H9 (cell line): ENCODE measurements around the gene GJB2. TPM values are rescaled to one million over a fixed set of nuclear protein-coding genes. Genes with fewer than 3 reads are reported as not detected.

Source experiments
- DNase-seq: peaks from one replicate; pipeline ENCODE4 v3.0.0-alpha.2; 2017
- H2AFZ ChIP-seq: one replicate; pipeline ENCODE4 v1.6.1; 2013; ENCODE audit warnings: mild to moderate bottlenecking, low read length, control low read depth, moderate library complexity
- H2AK5ac ChIP-seq: 2 replicates; pipeline ENCODE4 v1.6.1; 2013; ENCODE audit warnings: low read length, control low read depth, mixed read lengths; ENCODE audit not compliant: insufficient read length
- H2BK120ac ChIP-seq: one replicate; pipeline ENCODE4 v1.6.1; 2013; ENCODE audit warnings: low read depth, mild to moderate bottlenecking, low read length, control low read depth, inconsistent platforms; ENCODE audit not compliant: poor library complexity, severe bottlenecking
- H2BK12ac ChIP-seq: 2 replicates; pipeline ENCODE4 v1.6.1; 2013; ENCODE audit warnings: low read length, control low read depth, mixed read lengths, low read depth; ENCODE audit not compliant: insufficient read length
- H2BK15ac ChIP-seq: 2 replicates; pipeline ENCODE4 v1.6.1; 2013; ENCODE audit warnings: low read depth, low read length, control low read depth
- H2BK20ac ChIP-seq: one replicate; pipeline ENCODE4 v1.6.1; 2013; ENCODE audit warnings: low read depth, mild to moderate bottlenecking, low read length, control low read depth, inconsistent platforms; ENCODE audit not compliant: poor library complexity, severe bottlenecking
- H2BK5ac ChIP-seq: 2 replicates; pipeline ENCODE4 v1.6.1; 2013; ENCODE audit warnings: low read length, control low read depth, mixed read lengths; ENCODE audit not compliant: insufficient read length
- H3K14ac ChIP-seq: 2 replicates; pipeline ENCODE4 v1.6.1; 2013; ENCODE audit warnings: low read length, control low read depth; ENCODE audit not compliant: insufficient read depth
- H3K18ac ChIP-seq: 2 replicates; pipeline ENCODE4 v1.6.1; 2013; ENCODE audit warnings: low read depth, mild to moderate bottlenecking, mixed read lengths, low read length, control low read depth; ENCODE audit not compliant: insufficient read length
- H3K23ac ChIP-seq: 2 replicates; pipeline ENCODE4 v1.6.1; 2013; ENCODE audit warnings: low read length, control low read depth, mixed read lengths, low read depth; ENCODE audit not compliant: insufficient read length
- H3K23me2 ChIP-seq: 2 replicates; pipeline ENCODE4 v1.6.1; 2013; ENCODE audit warnings: low read depth, mild to moderate bottlenecking, mixed read lengths, low read length, control low read depth; ENCODE audit not compliant: insufficient read length, poor library complexity, severe bottlenecking
- H3K27ac ChIP-seq: 2 replicates; pipeline ENCODE4 v1.5.1; 2013; ENCODE audit warnings: low read length, control low read depth, mixed read lengths, low read depth; ENCODE audit not compliant: insufficient read length
- H3K27me3 ChIP-seq: 2 replicates; pipeline ENCODE4 v1.6.1; 2013; ENCODE audit warnings: low read length, control low read depth, inconsistent platforms; ENCODE audit not compliant: insufficient read depth
- H3K4ac ChIP-seq: 2 replicates; pipeline ENCODE4 v1.6.1; 2013; ENCODE audit warnings: low read depth, mild to moderate bottlenecking, control low read depth, inconsistent platforms, low read length, moderate library complexity
- H3K4me1 ChIP-seq: 2 replicates; pipeline ENCODE4 v1.6.1; 2013; ENCODE audit warnings: low read length, control low read depth, inconsistent platforms; ENCODE audit not compliant: insufficient read depth
- H3K4me2 ChIP-seq: 2 replicates; pipeline ENCODE4 v1.6.1; 2013; ENCODE audit warnings: low read length, control low read depth, mixed read lengths; ENCODE audit not compliant: insufficient read length, insufficient read depth
- H3K56ac ChIP-seq: 2 replicates; pipeline ENCODE4 v1.6.1; 2013; ENCODE audit warnings: low read depth, mild to moderate bottlenecking, mixed read lengths, low read length, control low read depth; ENCODE audit not compliant: insufficient read length
- H3K79me1 ChIP-seq: 2 replicates; pipeline ENCODE4 v1.6.1; 2013; ENCODE audit warnings: low read depth, mild to moderate bottlenecking, moderate library complexity, low read length, control low read depth, inconsistent platforms; ENCODE audit not compliant: insufficient read depth, poor library complexity, severe bottlenecking
- H3K79me2 ChIP-seq: 2 replicates; pipeline ENCODE4 v1.6.1; 2013; ENCODE audit warnings: low read length, control low read depth, inconsistent platforms; ENCODE audit not compliant: insufficient read depth
- H3K9ac ChIP-seq: 2 replicates; pipeline ENCODE4 v1.6.1; 2013; ENCODE audit warnings: low read length, control low read depth, mixed read lengths; ENCODE audit not compliant: insufficient read length; ENCODE audit errors: extremely low read depth
- H3K9me3 ChIP-seq: one replicate; pipeline ENCODE4 v1.6.1; 2013; ENCODE audit warnings: low read depth, low read length, inconsistent platforms; ENCODE audit not compliant: control insufficient read depth
- H3T11ph ChIP-seq: one replicate; pipeline ENCODE4 v1.6.1; 2013; ENCODE audit warnings: mild to moderate bottlenecking, low read length, control low read depth, inconsistent platforms
- H4K20me1 ChIP-seq: one replicate; pipeline ENCODE4 v1.6.1; 2013; ENCODE audit not compliant: control insufficient read depth, insufficient read length, insufficient read depth
- H4K5ac ChIP-seq: 2 replicates; pipeline ENCODE4 v1.6.1; 2013; ENCODE audit warnings: low read depth, mild to moderate bottlenecking, mixed read lengths, low read length, control low read depth; ENCODE audit not compliant: insufficient read length
- H4K8ac ChIP-seq: replicated peaks from 2 replicates; pipeline ENCODE4 v1.6.1; 2013; ENCODE audit warnings: low read length, control low read depth, mixed read lengths, low read depth; ENCODE audit not compliant: insufficient read length
- H4K91ac ChIP-seq: 2 replicates; pipeline ENCODE4 v1.6.1; 2013; ENCODE audit warnings: low read depth, mild to moderate bottlenecking, moderate library complexity, mixed read lengths, low read length, control low read depth; ENCODE audit not compliant: insufficient read length
- H3K27ac Mint-ChIP-seq, 3 experiments: 2 replicates in 2 of 3; 3 replicates in 1 of 3; pipeline ENCODE4 v1.8.0; 2020 to 2021; ENCODE audit warnings: mixed read lengths in 3 of 3, mild to moderate bottlenecking in 1 of 3, moderate library complexity in 1 of 3
- H3K27me3 Mint-ChIP-seq: 2 replicates; pipeline ENCODE4 v1.8.0; 2021; ENCODE audit warnings: low read depth, mild to moderate bottlenecking, moderate library complexity, mixed read lengths
- H3K36me3 Mint-ChIP-seq, 3 experiments: 2 replicates in 2 of 3; 3 replicates in 1 of 3; pipeline ENCODE4 v1.8.0; 2020 to 2021; ENCODE audit warnings: low read depth in 3 of 3, mixed read lengths in 3 of 3; ENCODE audit not compliant: insufficient read depth in 1 of 3
- H3K4me1 Mint-ChIP-seq, 2 experiments: 2 replicates each; pipeline ENCODE4 v1.8.0; 2020; ENCODE audit warnings: mixed read lengths in 2 of 2
- H3K4me3 Mint-ChIP-seq, 2 experiments: 2 replicates in 1 of 2; 3 replicates in 1 of 2; pipeline ENCODE4 v1.8.0; 2020 to 2021; ENCODE audit warnings: mild to moderate bottlenecking in 2 of 2, mixed read lengths in 2 of 2, moderate library complexity in 1 of 2
- H3K9me3 Mint-ChIP-seq, 2 experiments: 2 replicates in 1 of 2; 3 replicates in 1 of 2; pipeline ENCODE4 v1.8.0; 2020; ENCODE audit warnings: mild to moderate bottlenecking in 2 of 2, mixed read lengths in 2 of 2, moderate library complexity in 1 of 2
- WGBS: extraction: QIAGEN DNeasy Blood & Tissue Kit; methylation state at CpG from one replicate; pipeline ENCODE4 v1.1.7; 2013; ENCODE audit warnings: missing lambda C conversion rate, low lambda C conversion rate, mixed read lengths; ENCODE audit not compliant: insufficient read length; ENCODE audit errors: extremely low coverage; 5-methylcytosine and 5-hydroxymethylcytosine counted together
- total RNA-seq: library from RNA; stranded (reverse); gene quantifications from 2 replicates; pipeline ENCODE4 v1.2.1, GENCODE V29; 2021
- TF ChIP-seq, protein P1 (sequence below): fragments of 200-600 bp; sonication (generic); conservative IDR thresholded peaks from 3 replicates; pipeline ENCODE4 v1.8.0; 2021; ENCODE audit warnings: antibody characterized with exemption, mild to moderate bottlenecking

Gene GJB2
- total RNA-seq, 1 experiment from 2014 or later, result 0.28 TPM

GRCh38 chr13:20186771-20187170 lies 6.0 kb downstream of the GJB2 start:
- Histone ChIP-seq H3K79me1 (no peaks in the 10 kb centered on the region), H4K8ac (no peak overlapping the region), H2BK12ac (no peak overlapping the region), H3K23me2 (peaks cover 2% of the 10 kb centered on the region), H3K9ac (no peak overlapping the region), H3K9me3 (no peaks in the 10 kb centered on the region), H2BK5ac (no peak overlapping the region), H3K18ac (no peak overlapping the region), H3K14ac (no peak overlapping the region), H3K23ac (no peak overlapping the region), H2BK15ac (no peak overlapping the region), H4K91ac (no peak overlapping the region), H4K5ac (no peak overlapping the region), H2AFZ (no peak overlapping the region), H2BK120ac (no peak overlapping the region), H3K4me1 (no peaks in the 10 kb centered on the region), H2AK5ac (no peak overlapping the region), H2BK20ac (no peak overlapping the region), H3T11ph (no peak overlapping the region), H4K20me1 (peaks cover 2% of the 10 kb centered on the region), H3K27me3 (peaks cover 21% of the 10 kb centered on the region), H3K4ac (no peak overlapping the region), H3K4me2 (no peak overlapping the region), H3K56ac (no peak overlapping the region), H3K79me2 (no peaks in the 10 kb centered on the region), H3K27ac (no peak overlapping the region)
- H3K27ac Mint-ChIP-seq, result no peak overlapping the region
- peaks cover 2 to 5% of the 10 kb centered on the region in 2 experiments; a peak in 3 of 4 replicates for H3K4me1 Mint-ChIP-seq
- no peaks in the 10 kb centered on the region for H3K36me3 Mint-ChIP-seq
- H3K4me3 Mint-ChIP-seq, result no peak overlapping the region
- 0 out of 5 replicates have a peak, but pooled peaks cover 0 to 2% of the 10 kb centered on the region in 2 experiments for H3K9me3 Mint-ChIP-seq
- H3K27me3 Mint-ChIP-seq, result peaks cover 44% of the 10 kb centered on the region
- no peak for DNase-seq
- no CpG with 5 or more reads among the region's 6 CpGs for WGBS
- TF ChIP-seq, protein P1, sequence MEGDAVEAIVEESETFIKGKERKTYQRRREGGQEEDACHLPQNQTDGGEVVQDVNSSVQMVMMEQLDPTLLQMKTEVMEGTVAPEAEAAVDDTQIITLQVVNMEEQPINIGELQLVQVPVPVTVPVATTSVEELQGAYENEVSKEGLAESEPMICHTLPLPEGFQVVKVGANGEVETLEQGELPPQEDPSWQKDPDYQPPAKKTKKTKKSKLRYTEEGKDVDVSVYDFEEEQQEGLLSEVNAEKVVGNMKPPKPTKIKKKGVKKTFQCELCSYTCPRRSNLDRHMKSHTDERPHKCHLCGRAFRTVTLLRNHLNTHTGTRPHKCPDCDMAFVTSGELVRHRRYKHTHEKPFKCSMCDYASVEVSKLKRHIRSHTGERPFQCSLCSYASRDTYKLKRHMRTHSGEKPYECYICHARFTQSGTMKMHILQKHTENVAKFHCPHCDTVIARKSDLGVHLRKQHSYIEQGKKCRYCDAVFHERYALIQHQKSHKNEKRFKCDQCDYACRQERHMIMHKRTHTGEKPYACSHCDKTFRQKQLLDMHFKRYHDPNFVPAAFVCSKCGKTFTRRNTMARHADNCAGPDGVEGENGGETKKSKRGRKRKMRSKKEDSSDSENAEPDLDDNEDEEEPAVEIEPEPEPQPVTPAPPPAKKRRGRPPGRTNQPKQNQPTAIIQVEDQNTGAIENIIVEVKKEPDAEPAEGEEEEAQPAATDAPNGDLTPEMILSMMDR, result no peak
